ENCODE data around the gene DCP1B. TPM values are rescaled to one million over a fixed set of nuclear protein-coding genes. Genes with fewer than 3 reads are reported as not detected.

The DCP1B gene
- total and polyA plus RNA-seq, 2 donors from 2014 or later = 11.3 to 15.0 TPM

DNA sequence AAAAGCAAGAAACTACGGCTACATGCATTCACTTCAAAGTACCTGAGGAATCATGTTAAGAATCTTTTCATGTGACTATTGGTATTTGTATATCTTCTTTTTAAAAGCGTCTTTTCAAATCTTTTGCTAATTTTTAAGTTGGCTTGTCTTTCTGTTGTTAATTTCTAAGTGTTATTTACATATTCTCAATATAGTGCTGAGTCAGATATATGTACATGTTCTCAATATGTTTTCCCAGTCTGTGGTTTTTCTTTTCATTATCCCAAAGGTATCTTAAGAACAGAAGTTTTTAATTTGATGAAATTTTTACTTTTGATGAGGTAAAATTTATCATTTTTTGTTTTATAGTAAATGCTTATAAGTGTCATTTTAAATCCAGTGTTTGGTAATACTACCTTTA, 24.0 kb downstream of the DCP1B start:
- no peak for DNase-seq
- Histone ChIP-seq H3K27me3 (ENCODE audit: control insufficient read depth, insufficient read depth, low read length) (no peaks in the 10 kb centered on the region), H3K36me3 (ENCODE audit: control insufficient read depth in 2 of 3, insufficient read depth in 3 of 3, low read length in 3 of 3) (no peaks in the 10 kb centered on the region), H3K27ac (ENCODE audit: low read depth in 2 of 2, low read length in 2 of 2) (no peak overlapping the region), H3K9me3 (ENCODE audit: control insufficient read depth in 2 of 3, insufficient read depth in 1 of 3, low read length in 3 of 3) (peaks cover under 1 to 10% (median 2%) of the 10 kb centered on the region in 3 donors), H3K4me3 (ENCODE audit: low read length in 3 of 3) (no peak overlapping the region), H3K9ac (ENCODE audit: low read length in 3 of 3) (no peak overlapping the region), H3K4me1 (ENCODE audit: control insufficient read depth in 2 of 3, insufficient read depth in 2 of 3, low read depth in 1 of 3, low read length in 3 of 3) (peaks cover 0 to 4% (median 0%) of the 10 kb centered on the region in 3 donors)
- FAIRE-seq = peak; percentile 65
- intact Hi-C loops (cut with DNase I) = no loop called here
- TF ChIP-seq, protein P1, sequence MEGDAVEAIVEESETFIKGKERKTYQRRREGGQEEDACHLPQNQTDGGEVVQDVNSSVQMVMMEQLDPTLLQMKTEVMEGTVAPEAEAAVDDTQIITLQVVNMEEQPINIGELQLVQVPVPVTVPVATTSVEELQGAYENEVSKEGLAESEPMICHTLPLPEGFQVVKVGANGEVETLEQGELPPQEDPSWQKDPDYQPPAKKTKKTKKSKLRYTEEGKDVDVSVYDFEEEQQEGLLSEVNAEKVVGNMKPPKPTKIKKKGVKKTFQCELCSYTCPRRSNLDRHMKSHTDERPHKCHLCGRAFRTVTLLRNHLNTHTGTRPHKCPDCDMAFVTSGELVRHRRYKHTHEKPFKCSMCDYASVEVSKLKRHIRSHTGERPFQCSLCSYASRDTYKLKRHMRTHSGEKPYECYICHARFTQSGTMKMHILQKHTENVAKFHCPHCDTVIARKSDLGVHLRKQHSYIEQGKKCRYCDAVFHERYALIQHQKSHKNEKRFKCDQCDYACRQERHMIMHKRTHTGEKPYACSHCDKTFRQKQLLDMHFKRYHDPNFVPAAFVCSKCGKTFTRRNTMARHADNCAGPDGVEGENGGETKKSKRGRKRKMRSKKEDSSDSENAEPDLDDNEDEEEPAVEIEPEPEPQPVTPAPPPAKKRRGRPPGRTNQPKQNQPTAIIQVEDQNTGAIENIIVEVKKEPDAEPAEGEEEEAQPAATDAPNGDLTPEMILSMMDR (IDR thresholded peaks at IDR 0.05; ENCODE audit: borderline replicate concordance, extremely low read depth, insufficient read depth) = no peak

DNA sequence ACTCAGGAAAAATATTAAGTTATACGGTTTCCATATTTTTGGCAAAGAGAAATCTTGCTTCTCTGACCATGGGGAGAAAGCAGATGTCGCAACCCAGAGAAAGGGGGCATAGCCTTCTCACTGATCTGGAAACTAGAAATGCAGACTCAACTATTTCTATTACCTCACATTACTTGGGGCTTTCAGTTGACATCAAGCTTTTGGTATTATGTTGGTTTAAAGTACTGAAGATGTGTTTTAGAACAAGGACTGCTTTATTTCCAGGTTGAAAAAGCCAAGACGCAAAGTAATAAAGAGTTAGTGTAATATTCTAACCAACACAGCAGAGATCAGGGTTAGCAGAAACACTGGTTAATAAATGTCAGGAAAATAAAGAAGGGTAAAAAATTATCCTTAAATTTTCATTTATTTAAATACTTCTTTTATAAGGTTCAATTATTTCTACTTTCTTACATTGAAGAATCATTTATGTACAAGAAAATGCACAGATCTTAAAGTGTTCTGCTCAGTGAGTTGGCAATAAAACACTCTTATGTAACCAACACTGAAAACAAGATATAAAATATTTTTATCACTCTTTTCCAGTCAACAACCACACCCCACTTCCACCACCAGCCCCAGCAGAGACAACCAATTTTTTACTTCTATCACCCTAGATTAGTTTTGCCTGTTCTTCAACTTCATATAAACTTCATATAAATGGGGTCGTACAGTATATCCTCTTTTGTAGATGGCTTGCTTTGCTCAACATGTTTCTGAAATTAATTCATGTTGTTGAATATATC, 26.0 kb downstream of the DCP1B start:
- no peaks in the 10 kb centered on the region for H3K36me3 ChIP-seq (ENCODE audit: control insufficient read depth in 2 of 3, insufficient read depth in 3 of 3, low read length in 3 of 3)
- no peak overlapping the region for H3K9ac ChIP-seq (ENCODE audit: low read length in 3 of 3)
- H3K27me3 ChIP-seq (ENCODE audit: control insufficient read depth, insufficient read depth, low read length) = no peaks in the 10 kb centered on the region
- H3K27ac ChIP-seq (ENCODE audit: low read depth in 2 of 2, low read length in 2 of 2) = no peak overlapping the region
- TF ChIP-seq, protein P1 (IDR thresholded peaks at IDR 0.05; ENCODE audit: borderline replicate concordance, extremely low read depth, insufficient read depth) = no peak
- intact Hi-C loops (cut with DNase I) = no loop called here
- H3K9me3 ChIP-seq (ENCODE audit: control insufficient read depth in 2 of 3, insufficient read depth in 1 of 3, low read length in 3 of 3) = no peaks in the 10 kb centered on the region
- DNase-seq = no peak
- FAIRE-seq = no peak
- peaks cover 0 to 4% (median 0%) of the 10 kb centered on the region in 3 donors for H3K4me1 ChIP-seq (ENCODE audit: control insufficient read depth in 2 of 3, insufficient read depth in 2 of 3, low read depth in 1 of 3, low read length in 3 of 3)
- no peak overlapping the region for H3K4me3 ChIP-seq (ENCODE audit: low read length in 3 of 3)

DNA sequence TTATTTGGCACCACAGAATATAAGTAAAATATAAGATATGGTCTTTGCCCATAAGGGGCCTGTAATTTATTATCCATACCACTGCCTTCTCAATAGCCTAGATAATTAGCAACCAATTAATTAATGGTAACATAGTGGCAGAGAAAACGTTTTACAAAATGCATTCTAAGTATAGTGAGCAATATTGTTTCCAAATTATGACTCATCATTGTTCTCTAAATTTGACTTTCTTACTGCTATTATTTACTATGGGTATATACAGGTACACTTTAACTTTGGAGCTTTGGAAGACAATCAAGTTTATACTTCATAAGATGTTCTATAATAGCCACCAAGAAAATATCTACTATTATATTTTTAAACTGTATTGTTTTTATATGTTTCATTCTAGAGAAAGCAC, 26.7 kb downstream of the DCP1B start:
- Histone ChIP-seq H3K9me3 (ENCODE audit: control insufficient read depth in 2 of 3, insufficient read depth in 1 of 3, low read length in 3 of 3) (no peaks in the 10 kb centered on the region), H3K4me3 (ENCODE audit: low read length in 3 of 3) (no peak overlapping the region), H3K27me3 (ENCODE audit: control insufficient read depth, insufficient read depth, low read length) (no peaks in the 10 kb centered on the region), H3K27ac (ENCODE audit: low read depth in 2 of 2, low read length in 2 of 2) (no peak overlapping the region), H3K36me3 (ENCODE audit: control insufficient read depth in 2 of 3, insufficient read depth in 3 of 3, low read length in 3 of 3) (no peaks in the 10 kb centered on the region), H3K4me1 (ENCODE audit: control insufficient read depth in 2 of 3, insufficient read depth in 2 of 3, low read depth in 1 of 3, low read length in 3 of 3) (peaks cover 0 to 4% (median 0%) of the 10 kb centered on the region in 3 donors), H3K9ac (ENCODE audit: low read length in 3 of 3) (no peak overlapping the region)
- FAIRE-seq = no peak
- intact Hi-C loops (cut with DNase I) = no loop called here
- no peak for DNase-seq
- TF ChIP-seq, protein P1 (IDR thresholded peaks at IDR 0.05; ENCODE audit: borderline replicate concordance, extremely low read depth, insufficient read depth) = no peak
